MM.1S (cell line): Measurements from ENCODE around the gene VPS13A.

Experiments used
- DNase-seq: peaks from one replicate; pipeline ENCODE4 v3.0.0-alpha.2; 2015
- H2AFZ ChIP-seq: fragments of 300-600 bp; sonication (generic); 2 replicates; pipeline ENCODE4 v1.6.0; 2016; ENCODE audit warnings: antibody characterized with exemption, low read length
- H3F3A ChIP-seq: fragments of 300-600 bp; sonication (generic); 2 replicates; pipeline ENCODE4 v1.6.1; 2016; ENCODE audit warnings: mild to moderate bottlenecking, antibody characterized with exemption, low read length, moderate library complexity, mixed read lengths; ENCODE audit not compliant: insufficient read depth
- H3K27ac ChIP-seq: fragments of 300-600 bp; sonication (generic); 2 replicates; pipeline ENCODE4 v1.5.1; 2016; ENCODE audit warnings: mild to moderate bottlenecking, low read length
- H3K27me3 ChIP-seq: fragments of 300-600 bp; sonication (generic); replicated peaks from 2 replicates; pipeline ENCODE4 v1.6.0; 2016; ENCODE audit warnings: low read length; ENCODE audit not compliant: insufficient read depth
- H3K36me3 ChIP-seq: fragments of 300-600 bp; sonication (generic); replicated peaks from 2 replicates; pipeline ENCODE4 v1.6.1; 2016; ENCODE audit warnings: mild to moderate bottlenecking, low read length, mixed read lengths; ENCODE audit not compliant: insufficient read depth
- H3K4me1 ChIP-seq: fragments of 300-600 bp; sonication (generic); 2 replicates; pipeline ENCODE4 v1.6.1; 2016; ENCODE audit warnings: low read length, mixed read lengths
- H3K4me2 ChIP-seq: fragments of 300-600 bp; sonication (generic); 2 replicates; pipeline ENCODE4 v1.6.0; 2016; ENCODE audit warnings: low read depth, low read length
- H3K4me3 ChIP-seq: fragments of 300-600 bp; sonication (generic); 2 replicates; pipeline ENCODE4 v1.5.1; 2016; ENCODE audit warnings: low read length, mixed read lengths
- H3K79me2 ChIP-seq: fragments of 300-600 bp; sonication (generic); 2 replicates; pipeline ENCODE4 v1.6.1; 2016; ENCODE audit warnings: mixed run types, low read length, mixed read lengths
- H3K9ac ChIP-seq: fragments of 300-600 bp; sonication (generic); 2 replicates; pipeline ENCODE4 v1.6.1; 2016; ENCODE audit warnings: low read length, mixed read lengths
- H3K9me2 ChIP-seq: fragments of 300-600 bp; sonication (generic); replicated peaks from 2 replicates; pipeline ENCODE4 v1.6.1; 2016; ENCODE audit warnings: mild to moderate bottlenecking, low read length, mixed read lengths; ENCODE audit not compliant: insufficient read depth
- H3K9me3 ChIP-seq: fragments of 300-600 bp; sonication (generic); replicated peaks from 2 replicates; pipeline ENCODE4 v1.6.1; 2016; ENCODE audit warnings: mild to moderate bottlenecking, low read length, mixed read lengths; ENCODE audit not compliant: insufficient read depth
- H4K20me1 ChIP-seq: fragments of 300-600 bp; sonication (generic); 2 replicates; pipeline ENCODE4 v1.6.1; 2016; ENCODE audit warnings: mild to moderate bottlenecking, low read length, moderate library complexity, mixed read lengths; ENCODE audit not compliant: insufficient read depth
- CTCF ChIP-seq: fragments of 300-600 bp; sonication (generic); IDR thresholded peaks from 2 replicates; pipeline ENCODE4 v1.5.1; 2016; ENCODE audit warnings: antibody characterized with exemption, low read length, mixed read lengths
- EZH2 ChIP-seq: fragments of 300-600 bp; sonication (generic); optimal IDR thresholded peaks from 2 replicates; pipeline ENCODE3; 2017; ENCODE audit warnings: low read depth, mild to moderate bottlenecking, antibody characterized with exemption, low read length, mixed read lengths
- EZH2phosphoT487 ChIP-seq: fragments of 300-600 bp; sonication (generic); IDR thresholded peaks from 2 replicates; pipeline ENCODE4 v1.6.1; 2018; ENCODE audit warnings: antibody characterized with exemption, low read length

Gene VPS13A

GRCh38 chr9:77420641-77421040 lies 243.3 kb downstream of the VPS13A start:
- H3K79me2 ChIP-seq = no peaks in the 10 kb centered on the region
- no peak for TF ChIP-seq EZH2phosphoT487
- TF ChIP-seq CTCF = no peak
- TF ChIP-seq EZH2 = no peak
- H3K9ac ChIP-seq = no peak overlapping the region
- DNase-seq = no peak
- no peaks in the 10 kb centered on the region for H3K27me3 ChIP-seq
- no peaks in the 10 kb centered on the region for H3K9me3 ChIP-seq
- no peak overlapping the region for H3K27ac ChIP-seq
- no peak overlapping the region for H3K4me2 ChIP-seq
- H2AFZ ChIP-seq = no peak overlapping the region
- H3K4me1 ChIP-seq = no peaks in the 10 kb centered on the region
- no peak overlapping the region for H3K4me3 ChIP-seq
- no peaks in the 10 kb centered on the region for H3K36me3 ChIP-seq
- H3F3A ChIP-seq = no peaks in the 10 kb centered on the region
- no peaks in the 10 kb centered on the region for H4K20me1 ChIP-seq
- no peaks in the 10 kb centered on the region for H3K9me2 ChIP-seq

GRCh38 chr9:77421506-77422265 lies 244.4 kb downstream of the VPS13A start:
- H3K79me2 ChIP-seq = no peaks in the 10 kb centered on the region
- no peaks in the 10 kb centered on the region for H3K27me3 ChIP-seq
- no peaks in the 10 kb centered on the region for H3K36me3 ChIP-seq
- H3K4me1 ChIP-seq = no peaks in the 10 kb centered on the region
- H3K27ac ChIP-seq = no peak overlapping the region
- no peaks in the 10 kb centered on the region for H3F3A ChIP-seq
- H3K4me2 ChIP-seq = no peak overlapping the region
- H2AFZ ChIP-seq = no peak overlapping the region
- H4K20me1 ChIP-seq = no peaks in the 10 kb centered on the region
- TF ChIP-seq EZH2 (no peak), CTCF (no peak), EZH2phosphoT487 (no peak)
- no peaks in the 10 kb centered on the region for H3K9me2 ChIP-seq
- no peak overlapping the region for H3K4me3 ChIP-seq
- no peaks in the 10 kb centered on the region for H3K9me3 ChIP-seq
- no peak for DNase-seq
- no peak overlapping the region for H3K9ac ChIP-seq

DNA sequence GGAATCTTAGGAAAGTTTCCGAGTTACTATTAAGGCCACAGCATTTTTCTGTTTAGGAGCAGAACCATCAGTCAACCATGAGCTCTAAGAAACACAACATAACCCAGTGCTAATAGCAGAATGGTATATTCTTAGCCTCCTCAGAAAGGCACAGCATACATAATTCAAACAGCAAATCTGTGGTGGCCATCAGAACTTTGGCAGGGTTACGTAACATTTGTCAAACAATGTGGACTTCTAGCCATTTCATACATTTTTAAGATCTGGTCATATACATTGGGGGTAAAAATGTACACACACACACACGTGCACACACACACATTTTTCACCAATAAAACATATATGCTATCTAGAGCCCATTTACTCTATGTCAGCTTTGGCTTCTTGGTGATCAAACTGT lies 245.6 kb downstream of the VPS13A start:
- H4K20me1 ChIP-seq = no peaks in the 10 kb centered on the region
- H3F3A ChIP-seq = no peaks in the 10 kb centered on the region
- H3K36me3 ChIP-seq = no peaks in the 10 kb centered on the region
- H2AFZ ChIP-seq = no peak overlapping the region
- no peaks in the 10 kb centered on the region for H3K27me3 ChIP-seq
- H3K9me3 ChIP-seq = no peaks in the 10 kb centered on the region
- no peak overlapping the region for H3K4me2 ChIP-seq
- H3K9me2 ChIP-seq = no peaks in the 10 kb centered on the region
- no peak overlapping the region for H3K4me3 ChIP-seq
- H3K4me1 ChIP-seq = no peaks in the 10 kb centered on the region
- no peaks in the 10 kb centered on the region for H3K79me2 ChIP-seq
- TF ChIP-seq CTCF (no peak), EZH2phosphoT487 (no peak), EZH2 (no peak)
- no peak overlapping the region for H3K27ac ChIP-seq
- H3K9ac ChIP-seq = no peak overlapping the region
- no peak for DNase-seq
